Mucosa of gallbladder (tissue), 1 donor: ENCODE measurements around the gene TIAM1. TPM values are rescaled to one million over a fixed set of nuclear protein-coding genes. Genes with fewer than 3 reads are reported as not detected.

Experiments
- DNase-seq: peaks from one replicate; pipeline ENCODE4 v3.0.0-alpha.2; 2020; ENCODE audit warnings: low spot score
- total RNA-seq: library from RNA; stranded (reverse); gene quantifications from one replicate; pipeline ENCODE4 v1.2.1, GENCODE V29; 2021
- donor health status: DM: no; HTN: no; CAD: no.

Gene TIAM1
- total RNA-seq, 1 donor from 2014 or later: 15.0 TPM

GRCh38 chr21:31204801-31205200 lies 139.3 kb downstream of the TIAM1 start:
- no peak for DNase-seq

DNA sequence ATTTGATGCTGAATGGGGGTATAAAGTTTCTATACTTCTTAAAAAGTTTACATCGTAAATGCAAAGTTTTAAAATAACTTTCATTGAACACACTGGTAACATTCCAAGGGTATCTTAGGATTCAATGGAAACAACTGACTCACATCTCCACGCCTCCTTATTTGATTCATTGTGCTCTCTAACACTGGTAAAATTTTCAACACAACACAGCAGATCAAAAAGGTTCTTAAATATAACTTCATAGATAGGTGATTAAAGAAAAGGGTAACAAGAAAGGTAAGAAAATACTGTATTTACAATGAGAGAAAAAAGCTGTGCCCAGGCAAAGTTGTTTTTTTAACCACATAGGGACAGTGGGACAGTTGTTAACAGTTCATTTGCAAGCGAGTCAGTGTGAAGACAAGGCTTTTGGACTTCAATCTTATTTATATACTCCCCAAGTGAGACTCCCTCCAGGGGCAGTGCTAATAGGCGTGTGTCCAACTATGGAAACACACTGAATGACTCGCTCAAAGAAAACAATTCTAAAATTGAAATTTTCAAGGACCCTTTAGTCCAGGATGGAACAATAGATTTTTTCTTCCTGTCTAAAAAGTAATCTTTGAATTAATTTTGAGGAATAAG lies 140.5 kb downstream of the TIAM1 start:
- DNase-seq: no peak

DNA sequence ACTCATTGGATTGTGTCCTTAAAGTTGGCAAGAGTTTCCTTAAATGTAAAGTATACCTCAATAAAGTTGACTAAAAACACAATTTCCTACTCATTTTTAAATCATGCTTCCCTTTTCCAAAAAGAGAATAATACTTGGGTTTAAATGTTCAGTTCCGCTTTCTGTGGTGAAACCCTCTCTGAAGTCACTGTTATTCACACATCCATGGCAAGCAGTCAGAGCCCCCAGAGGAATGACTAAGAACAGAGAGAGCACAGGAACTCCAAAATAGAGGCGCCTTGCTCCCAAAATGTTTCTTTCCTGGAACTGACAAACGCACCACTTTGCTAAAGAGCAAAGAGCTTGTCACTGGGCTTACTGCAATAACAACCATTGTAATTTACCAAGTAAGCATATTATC lies 142.5 kb downstream of the TIAM1 start:
- DNase-seq: peak; percentile 18

- no peak for DNase-seq
Observed at GRCh38 chr21:31201144-31201543, 142.9 kb downstream of the TIAM1 start.

DNA sequence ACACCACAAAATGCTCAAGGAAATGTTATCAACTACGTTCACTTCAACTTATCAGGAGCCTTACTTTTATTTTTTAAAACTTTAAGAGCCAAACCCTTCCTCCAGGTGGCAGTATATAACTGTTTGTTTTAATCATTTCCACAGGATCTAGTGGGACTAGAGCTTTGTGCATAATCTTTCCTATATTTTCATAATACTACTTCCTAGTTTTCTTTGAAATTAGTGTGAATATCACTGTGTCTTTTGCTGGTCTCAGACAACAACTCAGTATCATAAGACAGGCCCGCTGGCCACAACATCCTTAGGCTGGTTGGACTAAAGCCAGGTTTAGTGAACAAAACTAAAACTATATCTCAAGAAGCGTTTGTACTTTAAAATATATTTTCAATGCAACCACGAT lies 145.5 kb downstream of the TIAM1 start:
- no peak for DNase-seq

DNA sequence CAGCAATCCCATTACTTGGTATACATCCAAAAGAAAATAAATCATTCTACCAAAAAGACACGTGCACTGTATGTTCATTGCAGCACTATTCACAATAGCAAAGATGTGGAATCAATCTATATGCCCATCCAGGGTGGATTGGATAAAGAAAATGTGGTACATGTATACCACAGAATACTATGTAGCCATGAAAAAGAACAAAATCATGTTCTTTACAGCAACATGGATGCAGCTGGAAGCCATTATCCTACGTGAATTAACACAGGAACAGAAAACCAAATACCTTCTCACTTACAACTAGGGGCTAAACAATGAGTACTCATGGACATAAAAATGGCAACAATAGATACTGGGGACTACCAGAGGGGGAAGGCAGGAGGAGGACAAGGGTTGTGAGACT lies 147.3 kb downstream of the TIAM1 start:
- DNase-seq: no peak

DNA sequence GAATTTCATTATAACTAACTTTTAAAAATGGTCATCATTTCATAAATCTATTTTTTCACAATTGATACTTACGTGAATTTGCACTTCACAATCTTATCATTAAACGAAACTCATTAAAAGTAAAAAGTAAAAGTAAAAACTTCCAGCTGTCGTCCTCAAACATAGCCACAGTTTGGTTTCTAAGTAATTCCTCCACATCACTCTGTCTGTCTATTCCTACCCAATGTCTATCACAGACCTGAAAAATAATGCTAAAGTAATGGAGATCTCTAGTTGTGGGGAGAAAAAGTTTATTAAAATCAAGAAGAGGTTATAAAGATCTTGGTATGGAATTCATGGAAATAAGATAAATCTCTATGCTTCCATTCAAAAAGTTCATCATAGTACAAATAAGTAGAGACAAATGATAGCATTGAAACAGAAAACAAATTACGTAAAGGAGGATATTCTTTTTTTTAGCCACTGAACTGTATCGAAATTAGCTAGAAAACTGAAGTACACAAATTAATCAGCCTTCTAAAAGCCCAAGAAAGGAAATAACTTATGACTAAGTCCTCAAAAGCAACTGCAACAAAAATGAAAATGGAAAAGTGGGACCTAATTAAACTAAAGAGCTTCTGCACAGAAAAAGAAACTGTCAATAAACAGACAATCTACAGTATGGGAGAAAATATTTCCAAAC lies 148.6 kb downstream of the TIAM1 start:
- DNase-seq: no peak

GRCh38 chr21:31194510-31195293 lies 149.4 kb downstream of the TIAM1 start:
- no peak for DNase-seq

DNA sequence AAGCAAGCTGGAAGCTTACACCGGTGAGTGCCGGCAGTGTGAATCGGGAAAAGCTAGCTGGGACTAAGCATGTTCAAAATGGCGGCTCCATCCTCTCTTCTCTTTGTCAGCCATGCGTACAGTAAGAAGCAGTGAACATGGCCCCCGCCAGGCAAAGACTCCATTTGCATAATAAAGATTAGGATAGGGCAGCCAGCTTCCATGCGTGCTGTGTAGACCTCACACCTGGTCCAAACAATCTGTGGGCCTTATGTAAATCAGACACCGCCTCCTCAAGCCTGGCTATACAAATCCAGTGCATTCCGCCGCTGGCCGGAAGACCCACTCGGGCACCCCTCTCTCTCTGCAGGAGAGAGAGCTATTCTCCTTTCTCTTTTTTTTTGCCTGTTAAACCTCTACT lies 150.3 kb downstream of the TIAM1 start:
- DNase-seq: no peak

DNA sequence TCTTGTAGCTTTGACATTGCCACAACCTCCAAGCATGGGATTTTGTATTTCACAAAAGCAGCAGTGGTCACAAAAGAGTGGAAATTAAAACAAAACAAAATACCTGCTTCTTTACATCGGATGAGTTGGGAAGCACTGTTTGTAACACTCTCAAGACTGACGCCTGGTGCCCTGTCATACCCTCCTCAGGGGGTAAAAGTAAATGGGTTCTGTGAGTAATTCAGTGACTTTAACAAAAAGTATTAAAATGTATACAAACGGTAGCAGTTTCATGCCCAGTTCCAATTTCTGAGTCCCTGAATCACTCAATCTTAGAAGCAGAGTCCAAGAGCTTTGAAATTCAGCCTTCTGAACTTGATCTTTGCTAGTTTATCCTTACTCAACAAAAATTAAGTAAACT lies 152.5 kb downstream of the TIAM1 start:
- no peak for DNase-seq

DNA sequence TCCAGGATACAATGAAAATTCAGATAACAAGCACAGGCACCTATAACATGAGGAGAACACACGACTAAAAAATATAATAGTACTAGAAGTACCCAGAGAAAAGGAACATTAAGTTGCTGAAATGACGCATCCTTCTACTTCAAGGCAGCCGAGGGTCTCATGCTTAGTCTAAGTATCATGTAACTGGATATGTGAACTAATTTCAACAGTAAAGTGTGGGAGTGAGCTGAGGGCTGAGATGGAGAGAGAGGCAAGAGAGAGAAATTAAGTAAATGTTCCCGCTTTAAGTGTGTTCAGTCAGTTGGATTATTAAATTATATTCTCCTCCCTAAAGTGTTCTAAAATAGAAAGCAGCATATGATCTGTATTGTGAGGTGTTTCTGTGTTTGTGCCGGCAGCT lies 153.5 kb downstream of the TIAM1 start:
- no peak for DNase-seq

DNA sequence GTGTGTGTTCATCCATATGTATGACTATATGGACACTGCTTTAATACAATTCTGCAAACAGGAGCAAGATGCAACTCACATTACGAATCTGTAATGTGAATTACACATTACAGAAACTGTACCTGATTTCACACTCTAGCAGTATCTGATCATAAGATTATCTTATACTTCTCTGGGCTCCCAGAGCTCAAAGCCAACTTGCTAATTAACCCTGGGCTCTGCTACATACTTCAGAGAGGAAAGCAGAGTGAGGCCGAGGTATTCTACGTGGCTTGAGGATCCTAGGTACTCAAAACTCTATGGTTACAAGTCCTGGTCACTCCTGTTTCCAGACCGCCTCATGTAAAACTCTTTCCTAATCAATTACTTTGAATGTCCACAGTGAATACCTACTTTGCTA lies 156.6 kb downstream of the TIAM1 start:
- DNase-seq: no peak

- DNase-seq: no peak
Observed at GRCh38 chr21:31186916-31187315, 157.1 kb downstream of the TIAM1 start.

- no peak for DNase-seq
Observed at GRCh38 chr21:31185663-31186062, 158.4 kb downstream of the TIAM1 start.

- no peak for DNase-seq
Observed at GRCh38 chr21:31184876-31185275, 159.2 kb downstream of the TIAM1 start.

DNA sequence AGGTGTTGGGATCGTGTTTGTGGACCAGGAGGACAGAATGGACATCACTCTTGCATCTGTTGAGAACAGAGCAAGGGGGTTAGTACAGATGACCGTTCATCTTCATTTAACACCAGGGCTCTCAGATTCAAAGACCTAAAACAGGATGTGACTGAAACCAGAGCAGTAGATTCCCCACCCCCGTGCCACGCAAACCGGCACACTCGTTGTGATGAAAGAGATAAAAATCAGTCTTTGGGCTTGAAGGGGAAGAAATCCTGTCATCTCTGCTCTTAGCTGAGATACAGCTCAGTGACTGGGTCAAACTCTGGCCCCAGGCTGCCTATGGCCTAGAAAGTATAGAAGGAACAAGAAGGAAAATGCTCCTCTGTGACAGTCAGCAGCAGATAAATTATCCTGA lies 159.6 kb downstream of the TIAM1 start:
- DNase-seq: no peak

- DNase-seq: no peak
Observed at GRCh38 chr21:31182231-31183140, 161.6 kb downstream of the TIAM1 start.

- no peak for DNase-seq
Observed at GRCh38 chr21:31181082-31181750, 162.8 kb downstream of the TIAM1 start.

- DNase-seq: no peak
Observed at GRCh38 chr21:31180256-31181081, 163.6 kb downstream of the TIAM1 start.

DNA sequence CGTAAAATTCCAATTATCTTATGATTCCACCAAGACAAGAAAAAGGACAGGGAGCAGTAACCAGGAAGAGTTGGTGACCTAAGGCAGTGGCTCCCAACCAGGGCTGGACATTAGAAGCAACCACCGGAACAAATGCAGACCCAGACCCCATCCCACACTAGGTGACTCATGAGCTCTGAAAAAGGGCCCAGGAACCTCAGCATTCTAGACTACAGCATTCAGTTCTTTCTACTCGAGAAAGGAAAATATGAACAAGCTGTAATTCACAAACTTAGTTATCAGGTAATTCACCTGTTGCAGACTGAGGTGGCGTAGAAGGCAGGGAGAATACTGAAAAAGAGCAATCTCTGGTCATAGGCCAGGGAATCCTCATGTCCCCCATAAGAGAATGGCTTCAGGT lies 167.3 kb downstream of the TIAM1 start:
- no peak for DNase-seq
